Measurements from ENCODE around the gene PRDM2. TPM values are rescaled to one million over a fixed set of nuclear protein-coding genes. Genes with fewer than 3 reads are reported as not detected.

The PRDM2 gene
- total RNA-seq, 1 experiment from 2014 or later: 64.2 TPM

DNA sequence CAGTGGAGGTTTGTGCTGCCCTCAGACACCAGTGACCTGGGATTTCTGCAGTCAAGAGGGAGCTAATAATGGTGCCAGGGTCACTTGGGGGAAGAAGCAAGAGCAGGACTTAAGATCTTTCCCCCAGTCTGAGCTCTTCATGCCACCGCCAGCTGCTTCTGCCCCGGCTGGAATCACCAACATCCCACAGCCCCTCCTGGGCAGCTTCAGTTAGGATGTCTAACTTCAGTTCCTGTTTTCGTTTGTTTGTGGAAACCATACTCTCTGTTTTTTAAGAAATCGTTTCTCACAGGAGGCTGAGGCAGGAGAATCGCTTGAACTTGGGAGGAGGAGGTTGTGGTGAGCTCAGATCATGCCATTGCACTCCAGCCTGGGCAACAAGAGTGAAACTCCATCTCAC lies 25.6 kb upstream of the PRDM2 start:
- no peak for DNase-seq (ENCODE audit: low spot score)
- ChIA-PET CTCF (no interaction called here), POLR2A (ENCODE audit: low non-redundant PET) (no interaction called here)
- no peak overlapping the region for H3K4me3 ChIP-seq (ENCODE audit: low read depth, low read length, poor library complexity, severe bottlenecking)
- no peaks in the 10 kb centered on the region for H3K9me3 ChIP-seq (ENCODE audit: low read depth, low read length, poor library complexity, severe bottlenecking)
- TF ChIP-seq CTCF (conservative IDR thresholded peaks at IDR 0.05; ENCODE audit: low read depth, low read length) (no peak), EZH2 (IDR thresholded peaks at IDR 0.05; ENCODE audit: borderline replicate concordance, low read depth, low read length, poor library complexity, severe bottlenecking) (no peak)
- H3K27me3 ChIP-seq (replicated peaks; ENCODE audit: insufficient read depth, low read depth, low read length, poor library complexity): no peaks in the 10 kb centered on the region
- intact Hi-C loops (cut with micrococcal nuclease; ENCODE audit: unreplicated experiment): no loop called here
- no peak overlapping the region for H3K27ac ChIP-seq (ENCODE audit: low read depth, low read length, poor library complexity, severe bottlenecking)
- no TSS peak for BruUV-seq (replicated peaks)
- H3K36me3 ChIP-seq (ENCODE audit: insufficient read depth, low read length, poor library complexity, severe bottlenecking): no peaks in the 10 kb centered on the region
- H3K4me1 ChIP-seq (ENCODE audit: insufficient read depth, low read length, poor library complexity, severe bottlenecking): no peaks in the 10 kb centered on the region

GRCh38 chr1:13675151-13675651 lies 24.8 kb upstream of the PRDM2 start:
- intact Hi-C loops (cut with micrococcal nuclease; ENCODE audit: unreplicated experiment): no loop called here
- no TSS peak for BruUV-seq (replicated peaks)
- no peak for TF ChIP-seq CTCF (conservative IDR thresholded peaks at IDR 0.05; ENCODE audit: low read depth, low read length)
- TF ChIP-seq EZH2 (IDR thresholded peaks at IDR 0.05; ENCODE audit: borderline replicate concordance, low read depth, low read length, poor library complexity, severe bottlenecking): no peak
- Histone ChIP-seq H3K36me3 (ENCODE audit: insufficient read depth, low read length, poor library complexity, severe bottlenecking) (no peaks in the 10 kb centered on the region), H3K27me3 (replicated peaks; ENCODE audit: insufficient read depth, low read depth, low read length, poor library complexity) (no peaks in the 10 kb centered on the region), H3K27ac (ENCODE audit: low read depth, low read length, poor library complexity, severe bottlenecking) (no peak overlapping the region), H3K4me1 (ENCODE audit: insufficient read depth, low read length, poor library complexity, severe bottlenecking) (no peaks in the 10 kb centered on the region), H3K4me3 (ENCODE audit: low read depth, low read length, poor library complexity, severe bottlenecking) (no peak overlapping the region), H3K9me3 (ENCODE audit: low read depth, low read length, poor library complexity, severe bottlenecking) (no peaks in the 10 kb centered on the region)
- POLR2A ChIA-PET (ENCODE audit: low non-redundant PET): no interaction called here
- DNase-seq (ENCODE audit: low spot score): no peak
- CTCF ChIA-PET: no interaction called here

- Histone ChIP-seq H3K9me3 (ENCODE audit: low read depth, low read length, poor library complexity, severe bottlenecking) (no peaks in the 10 kb centered on the region), H3K4me1 (ENCODE audit: insufficient read depth, low read length, poor library complexity, severe bottlenecking) (no peaks in the 10 kb centered on the region), H3K4me3 (ENCODE audit: low read depth, low read length, poor library complexity, severe bottlenecking) (no peak overlapping the region), H3K27me3 (replicated peaks; ENCODE audit: insufficient read depth, low read depth, low read length, poor library complexity) (no peaks in the 10 kb centered on the region), H3K27ac (ENCODE audit: low read depth, low read length, poor library complexity, severe bottlenecking) (no peak overlapping the region), H3K36me3 (ENCODE audit: insufficient read depth, low read length, poor library complexity, severe bottlenecking) (no peaks in the 10 kb centered on the region)
- BruUV-seq (replicated peaks): no TSS peak
- ChIA-PET CTCF (no interaction called here), POLR2A (ENCODE audit: low non-redundant PET) (no interaction called here)
- DNase-seq (ENCODE audit: low spot score): no peak
- no peak for TF ChIP-seq EZH2 (IDR thresholded peaks at IDR 0.05; ENCODE audit: borderline replicate concordance, low read depth, low read length, poor library complexity, severe bottlenecking)
- no peak for TF ChIP-seq CTCF (conservative IDR thresholded peaks at IDR 0.05; ENCODE audit: low read depth, low read length)
- intact Hi-C loops (cut with micrococcal nuclease; ENCODE audit: unreplicated experiment): no loop called here
Measured at GRCh38 chr1:13677896-13678295, 22.1 kb upstream of the PRDM2 start.
